Parathyroid adenoma (tissue), 2 donors: Measurements from ENCODE around the gene PRDM4.

ENCODE experiments used
- H2AFZ ChIP-seq: fragments of 300-600 bp; sonication (generic); one replicate; pipeline ENCODE4 v1.7.0; 2017; ENCODE audit warnings: antibody characterized with exemption, mild to moderate bottlenecking
- H3K27ac ChIP-seq: fragments of 300-600 bp; sonication (generic); one replicate; pipeline ENCODE4 v1.7.0; 2017
- H3K27me3 ChIP-seq: fragments of 300-600 bp; sonication (generic); one replicate; pipeline ENCODE4 v1.7.0; 2017; ENCODE audit warnings: low read length; ENCODE audit not compliant: control insufficient read depth, insufficient read depth
- H3K36me3 ChIP-seq: fragments of 300-600 bp; sonication (generic); one replicate; pipeline ENCODE4 v1.7.0; 2017; ENCODE audit warnings: low read length; ENCODE audit not compliant: control insufficient read depth, insufficient read depth
- H3K4me1 ChIP-seq: fragments of 300-600 bp; sonication (generic); one replicate; pipeline ENCODE4 v1.7.0; 2017; ENCODE audit warnings: control low read depth
- H3K4me2 ChIP-seq: fragments of 300-600 bp; sonication (generic); one replicate; pipeline ENCODE4 v1.7.0; 2017; ENCODE audit warnings: low read length
- H3K4me3 ChIP-seq: fragments of 300-600 bp; sonication (generic); one replicate; pipeline ENCODE4 v1.7.0; 2017; ENCODE audit warnings: low read depth, low read length
- H3K79me2 ChIP-seq: fragments of 300-600 bp; sonication (generic); one replicate; pipeline ENCODE4 v1.7.0; 2017; ENCODE audit warnings: control low read depth
- H3K9ac ChIP-seq: fragments of 300-600 bp; sonication (generic); one replicate; pipeline ENCODE4 v1.7.0; 2017; ENCODE audit warnings: mild to moderate bottlenecking
- H3K9me3 ChIP-seq: fragments of 300-600 bp; sonication (generic); one replicate; pipeline ENCODE4 v1.7.0; 2017; ENCODE audit warnings: low read length; ENCODE audit not compliant: control insufficient read depth
- CTCF ChIP-seq: fragments of 300-600 bp; sonication (generic); IDR thresholded peaks from one replicate; pipeline ENCODE4 v1.7.0; 2017; ENCODE audit warnings: antibody characterized with exemption, mild to moderate bottlenecking
- donor health status: primary hyperparathyroidism.

PRDM4 gene

GRCh38 chr12:107780298-107780697 lies 19.4 kb upstream of the PRDM4 start:
- Histone ChIP-seq H3K9me3 (no peaks in the 10 kb centered on the region), H3K27me3 (no peaks in the 10 kb centered on the region), H3K9ac (no peak overlapping the region), H3K36me3 (no peaks in the 10 kb centered on the region), H3K4me2 (no peak overlapping the region), H3K79me2 (no peaks in the 10 kb centered on the region), H3K4me1 (peaks cover 12% of the 10 kb centered on the region), H3K4me3 (no peak overlapping the region), H3K27ac (no peak overlapping the region), H2AFZ (no peak overlapping the region)
- no peak for TF ChIP-seq CTCF

- H3K4me1 ChIP-seq, result peaks cover 12% of the 10 kb centered on the region
- H3K79me2 ChIP-seq, result no peaks in the 10 kb centered on the region
- H3K4me2 ChIP-seq, result no peak overlapping the region
- no peaks in the 10 kb centered on the region for H3K27me3 ChIP-seq
- no peaks in the 10 kb centered on the region for H3K9me3 ChIP-seq
- no peak overlapping the region for H2AFZ ChIP-seq
- H3K27ac ChIP-seq, result no peak overlapping the region
- H3K9ac ChIP-seq, result no peak overlapping the region
- H3K4me3 ChIP-seq, result no peak overlapping the region
- TF ChIP-seq CTCF, result no peak
- H3K36me3 ChIP-seq, result no peaks in the 10 kb centered on the region
Measured at GRCh38 chr12:107779077-107779831, 18.3 kb upstream of the PRDM4 start.

GRCh38 chr12:107778383-107779025 lies 17.6 kb upstream of the PRDM4 start:
- H3K4me1 ChIP-seq, result peaks cover 12% of the 10 kb centered on the region
- H3K79me2 ChIP-seq, result no peaks in the 10 kb centered on the region
- no peak overlapping the region for H3K4me2 ChIP-seq
- H3K36me3 ChIP-seq, result no peaks in the 10 kb centered on the region
- H3K27ac ChIP-seq, result no peak overlapping the region
- no peak overlapping the region for H3K4me3 ChIP-seq
- H3K27me3 ChIP-seq, result no peaks in the 10 kb centered on the region
- H2AFZ ChIP-seq, result no peak overlapping the region
- no peaks in the 10 kb centered on the region for H3K9me3 ChIP-seq
- no peak for TF ChIP-seq CTCF
- H3K9ac ChIP-seq, result no peak overlapping the region

DNA sequence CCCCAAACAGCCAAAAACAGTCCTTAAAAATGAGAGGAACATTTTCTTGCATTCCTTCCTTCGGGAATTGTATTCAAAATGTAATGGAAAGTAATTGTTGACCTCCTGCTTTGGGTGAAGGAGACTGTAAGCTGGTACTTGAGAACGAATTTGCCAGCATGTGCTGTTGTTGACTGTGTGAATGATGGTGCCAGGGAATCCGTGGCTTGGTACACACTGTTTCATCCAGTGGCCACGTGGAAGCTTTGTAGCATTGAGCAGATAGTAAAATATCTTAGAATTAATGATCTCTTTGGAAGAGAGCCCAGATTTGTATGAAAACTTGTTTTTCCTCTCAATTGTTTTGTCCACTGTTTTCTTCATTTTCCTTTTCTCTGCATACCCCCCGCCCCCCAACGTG lies 15.2 kb upstream of the PRDM4 start:
- no peaks in the 10 kb centered on the region for H3K79me2 ChIP-seq
- H3K27ac ChIP-seq, result no peak overlapping the region
- no peak overlapping the region for H2AFZ ChIP-seq
- H3K4me1 ChIP-seq, result no peaks in the 10 kb centered on the region
- H3K4me3 ChIP-seq, result no peak overlapping the region
- no peaks in the 10 kb centered on the region for H3K36me3 ChIP-seq
- TF ChIP-seq CTCF, result no peak
- no peak overlapping the region for H3K4me2 ChIP-seq
- no peak overlapping the region for H3K9ac ChIP-seq
- H3K9me3 ChIP-seq, result no peaks in the 10 kb centered on the region
- no peaks in the 10 kb centered on the region for H3K27me3 ChIP-seq
